Progenitor cell of endocrine pancreas (in vitro differentiated cells): Measurements from ENCODE around the gene SPRED2. TPM values are rescaled to one million over a fixed set of nuclear protein-coding genes. Genes with fewer than 3 reads are reported as not detected.
A peak's percentile ranks its signal among the peaks of the same experiment; 100 is the strongest.

Source experiments
- DNase-seq: peaks from one replicate; pipeline ENCODE4 v3.0.0; 2021; ENCODE audit warnings: low spot score; ENCODE audit not compliant: unreplicated experiment
- H3K27ac Mint-ChIP-seq: 2 replicates; pipeline ENCODE4 v1.8.0; 2021; ENCODE audit warnings: mild to moderate bottlenecking, moderate library complexity, mixed read lengths
- H3K27me3 Mint-ChIP-seq: 2 replicates; pipeline ENCODE4 v1.8.0; 2021; ENCODE audit warnings: mixed read lengths
- H3K36me3 Mint-ChIP-seq: 2 replicates; pipeline ENCODE4 v1.8.0; 2022; ENCODE audit warnings: mixed read lengths; ENCODE audit not compliant: insufficient read depth
- H3K4me1 Mint-ChIP-seq: 2 replicates; pipeline ENCODE4 v1.8.0; 2021; ENCODE audit warnings: low read depth, mixed read lengths
- H3K4me3 Mint-ChIP-seq: 2 replicates; pipeline ENCODE4 v1.8.0; 2021; ENCODE audit warnings: low read depth, mild to moderate bottlenecking, moderate library complexity, mixed read lengths
- H3K9me3 Mint-ChIP-seq: 2 replicates; pipeline ENCODE4 v1.8.0; 2021; ENCODE audit warnings: low read depth, mixed read lengths
- CTCF ChIP-seq: fragments of 200-600 bp; sonication (generic); IDR thresholded peaks from one replicate; pipeline ENCODE4 v1.5.0; 2021; ENCODE audit warnings: antibody characterized with exemption, mild to moderate bottlenecking; ENCODE audit not compliant: unreplicated experiment
- total RNA-seq: library from RNA; stranded (reverse); gene quantifications from 2 replicates; pipeline ENCODE4 v1.2.1, GENCODE V29; 2021

Gene SPRED2
- total RNA-seq, 1 donor from 2014 or later: 38.6 TPM

- no peaks in the 10 kb centered on the region for H3K9me3 Mint-ChIP-seq
These were observed 163.4 kb downstream of the SPRED2 start for GRCh38 chr2:65268957-65269356.

GRCh38 chr2:65267008-65267407 lies 165.4 kb downstream of the SPRED2 start:
- H3K9me3 Mint-ChIP-seq: no peaks in the 10 kb centered on the region
- DNase-seq: no peak
- TF ChIP-seq CTCF: no peak
- H3K27me3 Mint-ChIP-seq: no peaks in the 10 kb centered on the region
- no peaks in the 10 kb centered on the region for H3K4me1 Mint-ChIP-seq
- peaks cover 13% of the 10 kb centered on the region for H3K36me3 Mint-ChIP-seq
- no peak overlapping the region for H3K27ac Mint-ChIP-seq
- no peak overlapping the region for H3K4me3 Mint-ChIP-seq

More at GRCh38 chr2:65268957-65269356, 163.4 kb downstream of the SPRED2 start:
- no peak for DNase-seq
- no peaks in the 10 kb centered on the region for H3K4me1 Mint-ChIP-seq
- H3K4me3 Mint-ChIP-seq: no peak overlapping the region
- no peak for TF ChIP-seq CTCF
- no peak overlapping the region for H3K27ac Mint-ChIP-seq
- peaks cover 14% of the 10 kb centered on the region for H3K36me3 Mint-ChIP-seq
- H3K27me3 Mint-ChIP-seq: no peaks in the 10 kb centered on the region

- H3K9me3 Mint-ChIP-seq: no peaks in the 10 kb centered on the region
- no peak for DNase-seq
- no peaks in the 10 kb centered on the region for H3K4me1 Mint-ChIP-seq
- no peak overlapping the region for H3K27ac Mint-ChIP-seq
- peaks cover 9% of the 10 kb centered on the region for H3K36me3 Mint-ChIP-seq
- no peak overlapping the region for H3K4me3 Mint-ChIP-seq
- no peaks in the 10 kb centered on the region for H3K27me3 Mint-ChIP-seq
- no peak for TF ChIP-seq CTCF
These were observed 166.7 kb downstream of the SPRED2 start for GRCh38 chr2:65265671-65266045.

GRCh38 chr2:65264821-65265670 lies 167.4 kb downstream of the SPRED2 start:
- DNase-seq: no peak

GRCh38 chr2:65263986-65264385 lies 168.4 kb downstream of the SPRED2 start:
- DNase-seq: no peak
- Mint-ChIP-seq H3K27me3 (no peaks in the 10 kb centered on the region), H3K36me3 (peaks cover 9% of the 10 kb centered on the region), H3K4me1 (no peaks in the 10 kb centered on the region), H3K9me3 (no peaks in the 10 kb centered on the region), H3K27ac (no peak overlapping the region), H3K4me3 (no peak overlapping the region)
- no peak for TF ChIP-seq CTCF

More at GRCh38 chr2:65264821-65265670, 167.4 kb downstream of the SPRED2 start:
- no peaks in the 10 kb centered on the region for H3K27me3 Mint-ChIP-seq
- no peaks in the 10 kb centered on the region for H3K9me3 Mint-ChIP-seq
- peaks cover 9% of the 10 kb centered on the region for H3K36me3 Mint-ChIP-seq
- H3K4me1 Mint-ChIP-seq: no peaks in the 10 kb centered on the region
- no peak overlapping the region for H3K27ac Mint-ChIP-seq
- peak; percentile 80 for TF ChIP-seq CTCF
- no peak overlapping the region for H3K4me3 Mint-ChIP-seq
